Kidney epithelial cell (primary cell): ENCODE results near the gene ATP8A2. TPM values are rescaled to one million over a fixed set of nuclear protein-coding genes. Genes with fewer than 3 reads are reported as not detected.
A peak's percentile ranks its signal among the peaks of the same experiment; 100 is the strongest.

ENCODE experiments used
- DNase-seq: peaks from one replicate; pipeline ENCODE4 v3.0.0-alpha.2; 2010; ENCODE audit warnings: low read depth
- H3K27me3 ChIP-seq: 2 replicates; pipeline ENCODE4 v1.6.0; 2011; ENCODE audit warnings: low read length; ENCODE audit not compliant: control insufficient read depth, insufficient read depth
- H3K36me3 ChIP-seq: 2 replicates; pipeline ENCODE4 v1.5.1; 2011; ENCODE audit warnings: low read length; ENCODE audit not compliant: control insufficient read depth, insufficient read depth
- H3K4me3 ChIP-seq: 2 replicates; pipeline ENCODE4 v1.5.1; 2011; ENCODE audit warnings: low read depth, mild to moderate bottlenecking, control low read depth, low read length
- CTCF ChIP-seq: IDR thresholded peaks from 2 replicates; pipeline ENCODE4 v1.5.1; 2011; ENCODE audit warnings: mild to moderate bottlenecking, moderate library complexity, low read length, control low read depth, inconsistent platforms; ENCODE audit not compliant: insufficient read depth, poor library complexity, severe bottlenecking
- total RNA-seq: library from RNA; depleted of rRNA; stranded (reverse); fragments of >200 nt; gene quantifications from 2 replicates; pipeline ENCODE4 v1.2.3, GENCODE V29; 2015

ATP8A2 gene
- total RNA-seq, 1 donor from 2014 or later = 3.8 TPM

DNA sequence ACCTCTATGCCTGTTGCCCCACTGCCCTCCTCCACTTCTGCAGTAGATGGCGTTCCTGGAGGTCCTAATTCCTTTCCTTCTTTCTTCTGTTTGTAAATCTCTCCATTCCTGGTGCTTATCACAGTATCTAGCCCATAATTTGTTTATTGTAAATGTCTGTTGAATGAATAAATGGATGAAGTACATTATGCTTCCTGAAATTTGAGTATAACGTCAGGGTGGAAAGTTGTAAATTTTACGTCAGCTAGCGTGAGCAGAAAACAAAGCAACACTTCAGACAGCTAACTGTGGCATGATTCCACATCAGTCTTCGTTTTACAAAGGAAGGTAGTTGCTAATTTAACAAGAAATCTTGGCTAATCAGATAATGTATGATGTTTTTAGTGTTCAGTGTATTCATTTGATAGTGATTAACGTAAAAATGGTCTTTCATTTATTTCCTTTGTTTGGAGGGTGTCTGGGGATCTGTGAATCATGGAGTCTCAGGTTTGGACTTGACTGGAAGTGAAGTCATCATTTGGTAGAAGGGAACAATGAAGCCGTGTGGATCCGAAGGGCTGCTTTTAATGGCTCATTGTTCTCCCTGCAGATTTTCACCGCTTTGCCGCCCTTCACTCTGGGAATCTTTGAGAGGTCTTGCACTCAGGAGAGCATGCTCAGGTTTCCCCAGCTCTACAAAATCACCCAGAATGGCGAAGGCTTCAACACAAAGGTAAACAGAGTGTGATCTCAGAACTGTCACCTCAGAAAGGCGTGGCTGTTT, 465.0 kb downstream of the ATP8A2 start:
- Histone ChIP-seq H3K36me3 (no peaks in the 10 kb centered on the region), H3K4me3 (no peak overlapping the region), H3K27me3 (no peaks in the 10 kb centered on the region)
- TF ChIP-seq CTCF = no peak
- peak; percentile 14 for DNase-seq

DNA sequence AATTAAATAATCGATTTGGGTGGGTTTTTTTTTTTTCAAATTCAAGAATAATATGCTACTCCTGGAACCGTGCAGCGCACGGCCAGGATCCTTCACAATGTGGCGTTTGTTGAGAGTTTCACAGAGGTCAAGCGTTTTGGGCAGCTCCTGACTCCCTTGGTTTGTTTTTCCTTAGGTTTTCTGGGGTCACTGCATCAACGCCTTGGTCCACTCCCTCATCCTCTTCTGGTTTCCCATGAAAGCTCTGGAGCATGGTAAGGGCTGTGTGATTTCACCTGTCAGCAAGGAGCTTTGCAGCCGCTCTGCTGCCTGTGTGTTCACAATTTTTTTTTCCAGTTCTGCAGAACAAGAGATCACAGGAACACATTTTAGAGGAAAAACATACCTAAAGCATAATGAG, 467.6 kb downstream of the ATP8A2 start:
- TF ChIP-seq CTCF = no peak
- DNase-seq = peak; percentile 23
- Histone ChIP-seq H3K27me3 (no peaks in the 10 kb centered on the region), H3K4me3 (no peak overlapping the region), H3K36me3 (no peaks in the 10 kb centered on the region)

- DNase-seq = no peak
- no peak for TF ChIP-seq CTCF
- H3K27me3 ChIP-seq = no peaks in the 10 kb centered on the region
Observed at GRCh38 chr13:25840261-25840660, 468.5 kb downstream of the ATP8A2 start.

GRCh38 chr13:25840931-25841330, 469.2 kb downstream of the ATP8A2 start:
- no peak for DNase-seq
- no peaks in the 10 kb centered on the region for H3K27me3 ChIP-seq
- no peak overlapping the region for H3K4me3 ChIP-seq
- H3K36me3 ChIP-seq = no peaks in the 10 kb centered on the region
- no peak for TF ChIP-seq CTCF

More at GRCh38 chr13:25840261-25840660, 468.5 kb downstream of the ATP8A2 start:
- H3K36me3 ChIP-seq = no peaks in the 10 kb centered on the region
- H3K4me3 ChIP-seq = no peak overlapping the region

- no peak for DNase-seq
- Histone ChIP-seq H3K36me3 (no peaks in the 10 kb centered on the region), H3K27me3 (no peaks in the 10 kb centered on the region), H3K4me3 (no peak overlapping the region)
- no peak for TF ChIP-seq CTCF
Observed at GRCh38 chr13:25843692-25844091, 471.9 kb downstream of the ATP8A2 start.
